Measurements from ENCODE around the gene CDH2.

The CDH2 gene

DNA sequence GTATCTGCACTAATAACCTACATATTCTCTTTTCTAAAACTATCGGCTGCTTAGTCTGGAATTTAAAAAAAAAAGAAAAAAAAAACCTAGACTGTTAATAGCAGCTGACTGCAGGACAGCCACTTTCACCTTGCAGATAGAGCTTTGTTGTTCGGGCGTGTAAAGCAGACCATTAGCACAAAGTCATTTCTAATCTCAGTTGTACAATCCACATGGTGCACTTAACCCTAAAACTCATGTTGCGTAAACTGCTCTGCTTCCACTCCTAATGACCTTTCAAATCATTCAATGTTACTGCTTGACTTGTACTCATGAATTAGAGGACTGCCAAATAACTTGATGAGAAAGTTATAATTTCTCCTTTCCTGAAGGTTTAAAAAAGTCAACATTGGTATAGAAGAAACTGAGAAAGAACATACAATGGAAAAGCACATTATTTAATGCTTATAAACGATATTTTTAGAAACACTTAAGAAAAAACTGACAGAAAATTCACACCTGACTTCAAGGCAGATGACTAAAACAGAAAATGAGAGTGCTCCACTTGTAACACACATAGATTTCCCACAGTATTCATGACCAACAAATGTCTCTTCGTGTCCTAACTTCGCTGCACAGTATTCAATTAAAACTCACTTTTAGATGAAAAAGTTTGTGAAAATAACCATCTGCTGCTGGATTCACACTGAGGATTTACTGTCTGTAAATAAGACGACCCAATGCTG, 2.6 kb downstream of the CDH2 start:
- DNase-seq (ENCODE audit: low read depth, low spot score), result no peak
- H3K27ac ChIP-seq, result no peak overlapping the region

DNA sequence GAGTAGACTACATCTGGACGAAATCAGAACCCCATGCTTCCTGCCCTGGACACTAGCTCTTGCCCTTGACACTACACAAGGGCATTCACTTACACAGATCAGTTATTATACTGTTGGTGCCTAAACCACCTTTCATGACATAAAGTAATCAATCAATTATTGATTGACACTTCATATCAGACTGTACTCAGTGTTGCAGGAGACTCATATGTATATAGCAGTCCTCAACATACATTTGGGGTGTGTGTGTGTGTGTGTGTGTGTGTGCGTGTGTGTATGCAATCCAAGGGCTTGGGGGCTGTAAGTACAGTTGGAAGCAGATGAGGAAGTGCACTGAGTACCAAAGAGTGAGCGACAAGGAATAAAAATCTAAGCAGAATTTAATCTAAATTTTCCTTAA, 5.1 kb downstream of the CDH2 start:
- H3K27ac ChIP-seq, result no peak overlapping the region
- no peak for DNase-seq (ENCODE audit: low read depth, low spot score)

DNA sequence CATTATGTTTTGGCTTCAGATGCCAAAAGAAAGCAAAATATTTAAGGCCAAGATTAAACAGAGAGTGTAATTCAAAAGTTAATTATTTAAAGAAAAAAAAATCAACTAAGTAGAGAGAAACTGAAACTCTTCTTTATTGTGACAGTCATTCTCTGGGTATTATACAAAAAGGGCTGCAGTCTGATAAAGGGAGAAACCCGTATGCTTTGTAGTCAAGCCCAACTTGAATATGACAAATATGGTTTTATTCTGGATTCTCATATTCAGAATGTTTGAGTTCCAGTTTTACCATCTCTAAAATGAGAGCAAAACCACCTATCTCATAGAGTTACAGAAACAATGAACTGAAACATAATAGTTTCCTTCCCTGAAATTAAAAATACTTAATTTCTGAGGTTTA, 8.2 kb downstream of the CDH2 start:
- no peak for DNase-seq (ENCODE audit: low read depth, low spot score)
- H3K27ac ChIP-seq, result no peak overlapping the region

DNA sequence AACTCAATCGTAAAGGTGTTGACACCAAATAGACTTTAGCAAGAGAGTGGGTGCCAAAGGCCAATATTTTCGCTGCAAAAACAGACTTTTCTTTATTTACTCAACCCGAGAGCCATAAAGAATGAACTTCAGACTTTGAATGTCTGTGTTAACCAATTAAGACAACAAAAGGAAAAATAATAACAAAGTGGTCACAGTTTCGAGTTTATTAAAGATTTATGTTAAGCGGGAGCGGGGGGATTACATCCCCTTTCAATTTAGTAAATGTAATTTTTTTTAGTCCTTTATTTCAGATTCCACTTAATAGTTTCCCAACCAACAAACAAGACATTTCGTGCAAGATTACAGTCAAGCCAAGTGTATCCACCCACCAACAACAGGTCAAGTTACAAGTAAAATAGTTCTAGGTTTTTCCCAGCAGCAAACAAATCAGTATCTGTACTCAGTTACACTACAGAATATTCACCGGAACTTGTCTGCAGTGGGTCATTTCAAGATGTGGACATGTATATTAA, 9.0 kb downstream of the CDH2 start:
- no peak overlapping the region for H3K27ac ChIP-seq
- no peak for DNase-seq (ENCODE audit: low read depth, low spot score)

DNA sequence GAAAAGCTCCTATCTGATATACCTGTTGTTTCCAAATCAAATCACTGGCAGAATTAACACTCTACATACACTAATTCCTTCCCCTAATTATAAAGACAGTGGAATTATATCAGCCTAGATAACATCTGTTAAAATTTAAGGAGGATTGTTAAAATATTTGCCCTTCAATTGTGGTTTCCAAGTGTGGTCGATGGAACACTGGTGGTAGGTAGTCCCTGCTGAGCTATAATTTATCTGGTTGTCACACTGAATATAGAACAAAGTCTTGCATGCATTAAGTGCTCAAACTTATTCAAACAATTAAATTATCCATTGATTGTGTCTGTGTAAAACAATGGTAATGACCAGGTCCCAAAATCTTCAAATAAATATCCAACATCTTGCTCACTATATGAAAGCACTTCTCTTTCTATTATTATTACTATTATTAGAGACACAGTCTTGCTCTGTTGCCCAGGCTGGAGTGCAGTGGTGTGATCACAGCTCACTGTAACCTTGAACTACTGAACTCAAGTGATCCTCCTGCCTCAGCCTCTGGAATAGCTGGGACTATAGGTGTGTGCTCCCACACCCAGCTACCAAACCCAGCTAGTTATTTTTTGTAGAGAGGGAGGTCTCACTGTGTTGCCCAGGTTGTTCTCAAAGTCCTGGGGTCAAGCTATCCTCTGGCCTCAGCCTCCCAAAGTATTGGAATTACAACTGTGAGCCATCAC, 12.0 kb downstream of the CDH2 start:
- DNase-seq (ENCODE audit: low read depth, low spot score), result no peak
- no peak overlapping the region for H3K27ac ChIP-seq

- no peak for DNase-seq (ENCODE audit: low read depth, low spot score)
- no peak overlapping the region for H3K27ac ChIP-seq
These were observed 13.6 kb downstream of the CDH2 start for GRCh38 chr18:28163201-28163775.

DNA sequence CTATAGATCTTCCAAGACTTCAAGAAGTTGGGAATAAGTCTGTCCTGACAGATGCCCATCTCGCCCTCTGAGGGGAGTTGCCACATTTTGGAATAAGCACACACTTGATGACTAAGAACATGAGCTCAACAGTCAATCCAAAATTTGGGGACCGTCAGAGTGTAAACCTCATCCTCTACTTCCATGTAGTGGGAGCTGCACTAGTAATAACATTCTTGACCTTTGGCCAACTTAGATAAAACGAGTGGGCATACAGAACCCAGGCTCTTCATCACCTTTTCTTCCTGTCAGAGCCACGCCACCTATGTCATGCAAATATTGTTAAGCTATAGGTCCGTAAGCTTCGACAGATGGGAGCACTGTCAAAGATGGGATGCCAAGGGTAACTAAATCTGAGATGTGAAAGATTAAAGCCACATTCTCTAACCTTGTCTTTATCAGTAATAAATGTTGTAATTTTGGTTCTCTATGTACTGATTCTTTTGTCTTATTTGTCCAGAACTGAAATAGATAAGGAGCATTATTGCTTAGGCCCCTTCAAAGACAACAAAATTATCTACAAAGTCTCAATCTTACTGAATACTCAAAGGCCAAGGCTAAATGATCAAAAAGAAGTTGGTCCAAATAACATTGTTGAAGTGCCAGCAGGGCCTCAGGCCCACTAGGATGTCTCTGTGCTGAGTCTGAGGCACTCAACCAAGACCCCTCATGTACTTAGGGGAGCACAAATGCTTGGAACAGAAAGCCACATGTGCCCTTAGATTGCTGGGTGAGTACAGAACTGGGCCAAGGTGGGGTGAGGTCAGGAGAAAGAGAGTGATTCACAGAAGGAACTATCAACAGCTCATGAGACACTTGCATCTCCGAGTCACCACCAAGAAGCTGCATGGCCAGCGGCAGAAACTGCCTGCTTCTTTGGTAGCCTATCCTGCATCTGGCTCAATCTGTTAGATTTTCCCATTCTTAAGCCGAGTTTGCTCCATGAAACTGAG, 15.0 kb downstream of the CDH2 start:
- DNase-seq (ENCODE audit: low read depth, low spot score), result peak; percentile 20

GRCh38 chr18:28159055-28159454, 17.9 kb downstream of the CDH2 start:
- no peak for DNase-seq (ENCODE audit: low read depth, low spot score)
- no peak overlapping the region for H3K27ac ChIP-seq

More for the DNA sequence above, 15.0 kb downstream of the CDH2 start:
- no peak overlapping the region for H3K27ac ChIP-seq

- DNase-seq (ENCODE audit: low read depth, low spot score), result no peak
These were observed 18.8 kb downstream of the CDH2 start for GRCh38 chr18:28158083-28158581.

GRCh38 chr18:28153485-28154065, 23.4 kb downstream of the CDH2 start:
- no peak for DNase-seq (ENCODE audit: low read depth, low spot score)
- no peak overlapping the region for H3K27ac ChIP-seq

More at GRCh38 chr18:28158083-28158581, 18.8 kb downstream of the CDH2 start:
- no peak overlapping the region for H3K27ac ChIP-seq

DNA sequence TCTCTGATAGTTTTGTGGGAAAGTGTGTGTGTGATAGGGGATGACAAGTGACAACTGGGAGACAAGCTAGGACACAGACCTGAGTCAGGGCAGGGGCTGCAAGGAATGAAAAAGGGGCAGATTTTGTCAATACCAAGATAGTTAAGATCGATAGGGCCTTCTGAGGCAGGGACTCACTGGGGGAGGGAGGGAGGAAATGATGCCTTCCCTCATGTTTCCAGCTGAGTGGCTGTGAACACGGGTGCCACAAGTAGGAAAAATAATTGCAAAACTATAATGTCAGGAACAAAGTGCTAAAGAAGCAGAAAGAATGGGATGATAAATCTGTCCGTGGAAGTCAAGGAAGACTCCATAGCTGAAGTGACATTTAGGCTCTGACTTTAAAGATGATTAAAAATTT, 24.2 kb downstream of the CDH2 start:
- DNase-seq (ENCODE audit: low read depth, low spot score), result no peak
- no peak overlapping the region for H3K27ac ChIP-seq

GRCh38 chr18:28152354-28152753, 24.6 kb downstream of the CDH2 start:
- no peak for DNase-seq (ENCODE audit: low read depth, low spot score)
- H3K27ac ChIP-seq, result no peak overlapping the region

GRCh38 chr18:28151434-28151833, 25.5 kb downstream of the CDH2 start:
- no peak for DNase-seq (ENCODE audit: low read depth, low spot score)
- no peak overlapping the region for H3K27ac ChIP-seq

GRCh38 chr18:28150925-28151324, 26.0 kb downstream of the CDH2 start:
- no peak overlapping the region for H3K27ac ChIP-seq
- DNase-seq (ENCODE audit: low read depth, low spot score), result no peak

DNA sequence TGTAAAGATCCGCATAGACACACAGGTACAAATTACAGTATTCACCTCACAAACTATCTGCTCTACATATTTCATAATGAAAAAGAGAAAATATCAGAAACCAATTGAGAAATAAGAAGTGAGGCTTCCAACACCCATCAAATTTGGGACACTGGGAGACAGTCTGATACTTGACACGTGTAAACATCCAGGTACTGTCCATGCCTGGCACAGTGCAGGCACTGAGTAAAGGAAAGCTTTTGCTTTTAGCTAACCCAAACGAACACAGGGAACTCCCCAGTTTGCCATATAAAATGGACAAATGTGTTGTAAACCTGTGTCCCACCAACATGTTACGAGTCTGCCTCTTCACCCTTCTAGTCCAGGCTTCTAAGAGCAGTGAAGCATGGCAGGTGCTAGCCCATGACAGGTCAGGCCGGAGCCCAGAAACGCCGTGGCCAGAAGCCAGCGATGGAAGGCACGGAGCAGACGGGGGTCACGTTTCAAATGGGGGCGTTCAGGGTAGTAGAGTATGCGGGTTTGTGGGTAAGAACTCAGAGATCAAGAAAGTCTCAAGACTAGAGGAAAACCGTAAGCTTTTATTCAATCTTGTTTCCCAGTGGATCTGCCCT, 27.0 kb downstream of the CDH2 start:
- no peak overlapping the region for H3K27ac ChIP-seq
- no peak for DNase-seq (ENCODE audit: low read depth, low spot score)

GRCh38 chr18:28147674-28148171, 29.2 kb downstream of the CDH2 start:
- no peak for DNase-seq (ENCODE audit: low read depth, low spot score)

DNA sequence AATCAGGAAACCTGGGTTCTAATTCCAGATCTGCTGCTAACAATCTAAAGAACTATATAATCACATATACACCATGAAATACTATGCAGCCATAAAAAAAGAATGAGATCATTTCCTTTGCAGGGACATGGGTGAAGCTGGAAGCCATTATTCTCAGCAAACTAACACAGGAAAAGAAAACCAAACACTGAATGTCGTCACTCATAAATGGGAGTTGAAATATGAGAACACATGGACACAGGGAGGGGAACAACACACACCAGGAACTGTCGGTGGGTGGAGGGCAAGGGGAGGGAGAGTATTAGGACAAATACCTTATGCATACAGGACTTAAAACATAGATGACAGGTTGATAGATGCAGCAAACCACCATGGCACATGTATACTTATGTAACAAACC, 33.2 kb downstream of the CDH2 start:
- no peak overlapping the region for H3K27ac ChIP-seq
- DNase-seq (ENCODE audit: low read depth, low spot score), result no peak

More at GRCh38 chr18:28147674-28148171, 29.2 kb downstream of the CDH2 start:
- H3K27ac ChIP-seq, result no peak overlapping the region

GRCh38 chr18:28138816-28139215, 38.1 kb downstream of the CDH2 start:
- H3K27ac ChIP-seq, result no peak overlapping the region
- no peak for DNase-seq (ENCODE audit: low read depth, low spot score)

DNA sequence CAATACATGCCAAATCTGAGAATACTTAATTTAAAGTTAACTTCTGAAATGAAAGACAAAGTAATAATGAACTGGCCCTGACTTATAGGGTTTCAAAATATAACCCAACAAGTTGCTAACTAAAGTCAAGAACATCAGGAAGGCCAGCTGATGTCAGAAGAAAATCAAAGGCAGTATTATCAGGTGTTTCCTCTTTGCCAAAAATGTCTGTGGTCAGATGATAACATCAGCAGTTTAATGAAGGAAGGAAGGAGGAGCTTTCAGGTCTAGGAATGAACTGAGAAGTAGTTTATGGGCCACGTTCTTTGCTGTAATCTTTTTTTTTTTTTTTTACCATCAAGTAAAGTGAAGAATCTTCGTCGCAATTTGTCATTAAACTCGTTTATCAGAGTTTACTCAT, 40.9 kb downstream of the CDH2 start:
- DNase-seq (ENCODE audit: low read depth, low spot score), result no peak
- H3K27ac ChIP-seq, result no peak overlapping the region
